GM10266 (cell line): ENCODE measurements around the gene ABTB1.

Experiments
- DNase-seq: peaks from one replicate; pipeline ENCODE4 v3.0.0; 2012; ENCODE audit errors: extremely low spot score
- CTCF ChIP-seq: IDR thresholded peaks from 2 replicates; pipeline ENCODE4 v1.5.1; 2012; ENCODE audit warnings: mild to moderate bottlenecking, low read depth; ENCODE audit not compliant: control insufficient read depth, insufficient read depth; ENCODE audit errors: missing control alignments

The ABTB1 gene

GRCh38 chr3:127688416-127689265, 15.9 kb downstream of the ABTB1 start:
- no peak for TF ChIP-seq CTCF
- DNase-seq = no peak

DNA sequence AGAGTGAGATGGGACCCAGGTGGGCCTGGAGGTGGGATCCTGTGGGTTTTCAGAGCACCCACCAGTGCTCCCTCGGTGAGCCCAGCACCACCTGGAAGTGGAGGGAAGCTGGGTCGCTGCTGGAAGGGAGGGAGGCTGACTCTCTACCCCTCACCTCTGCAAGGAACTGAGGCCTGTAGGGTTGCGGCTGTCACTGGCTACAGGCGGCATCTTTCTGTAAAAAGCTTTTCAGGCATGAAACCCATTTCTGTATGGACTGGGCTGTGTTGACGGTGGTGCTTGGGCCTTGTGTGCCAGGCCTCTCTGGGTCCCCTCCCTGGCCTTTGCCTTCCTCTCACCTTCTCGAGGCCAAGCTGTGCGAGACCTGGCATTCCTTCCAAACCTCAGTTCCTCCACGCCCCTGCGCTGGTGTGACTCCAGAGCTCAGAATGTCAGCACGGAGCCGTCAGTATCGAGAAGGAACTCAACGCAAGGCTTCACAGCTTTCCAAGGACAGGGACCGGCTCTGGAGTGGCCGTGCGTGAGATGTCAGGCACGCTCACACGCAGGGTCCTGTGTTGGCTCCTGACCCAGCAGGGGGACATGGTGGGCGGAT, 16.6 kb downstream of the ABTB1 start:
- TF ChIP-seq CTCF = no peak
- no peak for DNase-seq

- TF ChIP-seq CTCF = no peak
- DNase-seq = no peak
Measured at GRCh38 chr3:127690106-127690505, 17.4 kb downstream of the ABTB1 start.

GRCh38 chr3:127690823-127691452, 18.2 kb downstream of the ABTB1 start:
- peak; percentile 44 for TF ChIP-seq CTCF
- no peak for DNase-seq

GRCh38 chr3:127691489-127691888, 18.7 kb downstream of the ABTB1 start:
- no peak for DNase-seq
- TF ChIP-seq CTCF = no peak

DNA sequence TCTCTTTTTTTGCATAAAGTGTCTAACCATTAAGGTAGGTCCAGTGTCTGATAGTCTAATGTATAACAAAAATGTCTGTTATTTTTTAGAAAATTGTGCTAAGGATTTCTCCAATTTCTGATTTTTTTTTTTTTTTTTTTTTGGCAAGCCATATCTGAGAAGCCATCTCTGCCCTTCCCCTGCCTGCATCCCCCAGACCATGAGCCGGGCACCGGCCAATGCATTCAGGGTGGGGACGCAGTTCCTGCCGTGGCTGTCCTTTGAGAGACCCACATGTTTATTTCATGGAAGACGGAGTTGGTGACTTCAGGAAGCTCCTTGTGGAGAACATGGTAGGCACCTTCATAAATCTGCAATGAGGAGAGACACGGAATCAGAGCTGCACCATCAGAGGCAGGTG, 19.2 kb downstream of the ABTB1 start:
- TF ChIP-seq CTCF = no peak
- no peak for DNase-seq
